Activated CD4-positive, alpha-beta memory T cell treated with anti-CD3 and anti-CD28 coated beads for 36 hours (primary cell): ENCODE results near the gene AP2A2. TPM values are rescaled to one million over a fixed set of nuclear protein-coding genes. Genes with fewer than 3 reads are reported as not detected.

Experiments
- CTCF ChIA-PET: fragments of 350-600 bp; sonication (Branson Sonifier 250); formaldehyde crosslinking; loops from one replicate; lab custom pipeline; 2021; ENCODE audit warnings: antibody characterized with exemption, inconsistent platforms; lab: Charles Lee
- POLR2A ChIA-PET: fragments of 350-600 bp; sonication (Branson Sonifier 250); formaldehyde crosslinking; loops from one replicate; lab custom pipeline; 2021; ENCODE audit warnings: antibody characterized with exemption; lab: Charles Lee
- DNase-seq: peaks from one replicate; pipeline ENCODE4 v3.0.0-alpha.2; 2020
- H3K27ac Mint-ChIP-seq: one replicate; pipeline ENCODE4 v1.8.0; 2021; ENCODE audit warnings: mixed read lengths
- H3K27me3 Mint-ChIP-seq: one replicate; pipeline ENCODE4 v1.8.0; 2021; ENCODE audit warnings: mixed read lengths
- H3K36me3 Mint-ChIP-seq: one replicate; pipeline ENCODE4 v1.8.0; 2021; ENCODE audit warnings: mixed read lengths
- H3K4me1 Mint-ChIP-seq: one replicate; pipeline ENCODE4 v1.8.0; 2021; ENCODE audit warnings: low read depth, mixed read lengths
- H3K4me3 Mint-ChIP-seq: one replicate; pipeline ENCODE4 v1.8.0; 2021; ENCODE audit warnings: mild to moderate bottlenecking, mixed read lengths
- H3K9me3 Mint-ChIP-seq: one replicate; pipeline ENCODE4 v1.8.0; 2021; ENCODE audit warnings: mixed read lengths
- intact Hi-C: fragments of 100-400 bp; cut with micrococcal nuclease; formaldehyde crosslinking; loops from one replicate; pipeline ENCODE4 v1.15.1; 2023
- total RNA-seq, 2 experiments: library from RNA; stranded (reverse); gene quantifications; one replicate each; pipeline ENCODE4 v1.2.3, GENCODE V29; 2021

The AP2A2 gene
- total RNA-seq, 2 experiments from 2014 or later: 42.8 to 44.1 TPM

DNA sequence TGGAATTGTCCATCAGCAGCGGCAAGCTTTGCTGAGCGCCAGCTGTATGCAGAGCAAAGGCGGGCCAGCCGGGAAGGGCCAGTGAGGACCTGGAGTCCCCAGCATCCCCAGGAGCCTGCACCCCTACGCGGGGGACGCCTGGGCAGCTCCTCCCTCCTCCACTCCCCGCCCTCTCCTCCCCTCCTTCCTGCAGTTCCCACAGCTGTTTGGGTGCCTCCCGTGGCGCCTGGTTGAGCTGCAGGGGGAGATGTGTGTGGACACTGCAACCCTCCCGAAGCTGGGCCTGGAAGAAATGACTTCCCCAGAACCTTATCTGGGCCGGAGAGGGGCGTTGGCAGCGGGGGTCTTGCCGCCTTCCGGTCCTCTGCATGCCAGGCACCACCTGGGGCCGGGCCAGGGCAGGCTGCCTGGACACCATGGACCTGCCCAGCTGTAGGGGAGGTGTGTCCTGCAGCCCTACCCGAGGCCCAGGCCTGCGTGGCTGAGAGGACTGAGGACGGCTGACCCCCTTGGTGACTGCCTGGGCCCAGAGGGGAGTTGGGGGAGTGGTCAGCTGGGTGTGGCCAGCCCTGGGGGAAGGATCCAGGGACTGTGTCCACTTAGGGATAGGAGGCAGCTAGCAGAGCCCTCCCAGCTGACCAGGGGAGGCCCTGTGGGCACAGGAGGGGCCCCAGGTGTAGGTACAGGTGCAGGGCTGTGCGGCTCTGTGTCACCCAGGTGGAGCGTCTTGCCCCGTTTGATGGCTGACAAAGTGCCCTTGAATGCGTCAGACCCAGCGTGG, 127.6 kb downstream of the AP2A2 start:
- POLR2A ChIA-PET: no interaction called here

DNA sequence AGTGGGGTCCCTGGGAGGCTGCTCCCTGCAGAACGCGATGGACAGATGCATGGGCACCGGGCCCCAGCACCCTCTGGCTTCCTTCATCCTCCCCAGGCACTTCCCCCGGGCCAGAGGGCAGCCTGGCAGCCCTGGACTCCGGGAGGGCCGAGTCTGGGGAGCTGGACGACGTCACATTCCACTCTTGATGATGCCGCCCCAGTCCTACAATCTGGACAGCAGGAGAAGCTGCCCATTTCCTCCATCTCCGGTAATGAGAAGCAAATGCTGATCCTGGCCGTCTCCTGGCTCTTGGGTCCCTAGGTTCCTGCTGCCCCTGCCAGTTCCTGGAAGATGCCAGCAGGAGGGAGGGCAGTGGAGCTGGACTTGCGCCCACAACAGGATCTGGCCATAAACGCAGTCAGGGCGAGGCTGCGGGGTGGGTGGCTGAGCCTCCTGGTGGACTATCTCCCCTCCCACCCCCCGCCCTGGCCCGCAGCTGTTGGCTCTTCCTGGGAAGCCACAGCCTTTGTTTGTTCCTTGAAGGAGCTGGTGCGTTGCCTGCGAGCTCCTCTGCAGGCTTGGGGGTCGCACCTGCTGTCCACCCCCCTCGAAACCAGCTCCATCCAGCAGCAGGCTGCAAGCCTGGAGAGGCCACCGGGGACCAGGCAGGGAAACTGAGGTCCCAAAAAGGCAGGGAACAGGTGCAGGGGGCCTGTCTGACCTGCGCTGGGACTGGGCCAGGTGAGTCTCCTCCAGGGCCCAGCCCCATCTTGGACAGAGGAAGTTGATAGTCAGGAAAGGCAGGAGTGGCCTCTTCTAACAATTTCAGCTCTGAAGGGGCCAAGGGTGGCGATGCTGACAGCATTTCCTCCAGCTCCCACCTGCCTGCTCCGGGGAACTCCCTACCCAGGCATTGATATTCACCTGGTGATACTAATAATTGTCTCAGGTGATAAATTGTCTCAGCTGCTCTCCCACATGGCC, 128.8 kb downstream of the AP2A2 start:
- POLR2A ChIA-PET: interaction anchor here (0.5 kb wide), 1 partner anchor 153 kb away, joined by 3 read pairs; no protein-coding TSS in a partner anchor
- Mint-ChIP-seq H3K4me1 (peaks cover 4% of the 10 kb centered on the region), H3K4me3 (no peak overlapping the region), H3K27me3 (peaks cover 14% of the 10 kb centered on the region), H3K36me3 (no peaks in the 10 kb centered on the region), H3K9me3 (no peaks in the 10 kb centered on the region), H3K27ac (no peak overlapping the region)
- DNase-seq: no peak
- CTCF ChIA-PET: interaction anchor here (1.8 kb wide), 2 partner anchors 183 to 206 kb away, joined by 4 to 5 read pairs; no protein-coding TSS in a partner anchor
- intact Hi-C loops: no loop called here

More for the DNA sequence above, 127.6 kb downstream of the AP2A2 start:
- Mint-ChIP-seq H3K9me3 (no peaks in the 10 kb centered on the region), H3K36me3 (no peaks in the 10 kb centered on the region), H3K4me3 (no peak overlapping the region), H3K4me1 (peaks cover 4% of the 10 kb centered on the region), H3K27ac (no peak overlapping the region), H3K27me3 (peaks cover 20% of the 10 kb centered on the region)
- intact Hi-C loops: no loop called here
- CTCF ChIA-PET: interaction anchor here (0.6 to 1.8 kb wide), 3 partner anchors 21 to 205 kb away, joined by 3 to 5 read pairs (median 4); no protein-coding TSS in a partner anchor
- DNase-seq: no peak

DNA sequence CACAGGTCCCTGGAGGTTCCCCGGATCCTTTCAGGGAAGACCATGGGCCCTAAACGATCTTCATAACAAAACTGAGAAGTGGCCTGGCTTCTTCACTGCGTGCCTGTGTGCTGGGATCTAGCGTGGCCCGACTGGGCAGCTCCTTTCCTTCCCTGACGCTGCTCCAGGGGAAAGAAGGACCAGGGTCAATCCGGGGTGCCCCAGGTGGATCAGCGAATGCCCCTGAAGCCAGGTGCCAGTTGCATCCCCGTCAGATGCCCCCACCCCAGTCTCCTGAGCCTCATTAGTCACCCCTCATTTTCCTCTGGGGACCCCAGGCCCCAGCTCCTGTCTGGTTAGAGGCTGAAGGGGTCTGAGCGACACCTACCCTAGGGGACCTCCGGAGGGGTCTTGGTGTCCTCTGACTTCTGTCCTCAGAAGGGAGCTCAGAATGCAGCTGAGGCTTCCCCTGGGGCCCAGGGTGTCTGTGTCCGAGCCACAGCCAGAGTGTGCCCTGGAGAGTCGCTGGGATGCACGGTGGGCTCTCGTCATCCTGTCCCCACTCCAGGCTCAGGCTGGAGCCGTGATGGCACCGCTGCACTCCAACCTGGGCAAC, 129.5 kb downstream of the AP2A2 start:
- H3K27me3 Mint-ChIP-seq: peaks cover 13% of the 10 kb centered on the region
- H3K4me1 Mint-ChIP-seq: peaks cover 4% of the 10 kb centered on the region
- CTCF ChIA-PET: no interaction called here
- intact Hi-C loops: no loop called here
- no peak overlapping the region for H3K4me3 Mint-ChIP-seq
- no peak for DNase-seq
- no peaks in the 10 kb centered on the region for H3K36me3 Mint-ChIP-seq
- POLR2A ChIA-PET: no interaction called here
- H3K27ac Mint-ChIP-seq: no peak overlapping the region
- H3K9me3 Mint-ChIP-seq: no peaks in the 10 kb centered on the region

DNA sequence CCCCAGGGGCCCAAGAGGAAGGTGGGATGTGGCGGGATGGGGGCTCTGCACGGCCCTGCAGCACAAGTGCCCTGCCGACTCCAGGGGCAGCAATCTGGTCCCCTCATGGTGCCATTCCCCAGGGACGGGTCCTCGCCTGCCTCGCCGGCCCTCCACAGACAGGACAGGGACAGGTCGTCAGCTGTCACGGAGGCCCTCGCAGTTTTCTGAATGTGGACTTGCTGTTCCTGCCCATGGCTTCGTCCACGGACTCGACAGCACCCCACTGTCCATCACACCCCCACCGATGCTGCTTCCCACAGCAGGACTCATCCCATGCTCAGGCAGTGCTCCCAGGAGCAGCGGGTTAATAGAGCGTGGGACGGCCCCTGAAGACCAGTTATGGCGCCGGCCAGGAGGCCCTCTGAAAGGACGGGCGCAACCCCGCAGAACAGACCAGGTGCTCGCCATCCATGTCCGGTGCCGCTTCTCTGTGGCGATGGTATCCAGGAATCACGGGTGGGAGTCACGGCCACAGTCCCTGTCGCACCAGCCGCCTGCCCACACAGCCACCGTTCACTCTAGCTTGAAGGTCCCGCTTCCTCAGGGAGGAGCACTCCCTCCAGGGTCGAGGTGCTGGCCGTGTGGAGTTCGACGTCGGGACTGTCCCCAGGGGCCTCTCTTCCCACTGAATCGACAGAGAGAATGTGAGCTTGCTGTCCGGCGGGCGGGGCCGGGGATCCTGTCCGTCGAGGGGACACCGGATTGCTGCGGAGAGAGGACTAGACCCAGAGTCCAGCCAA, 130.5 kb downstream of the AP2A2 start:
- Mint-ChIP-seq H3K4me1 (peaks cover under 1% of the 10 kb centered on the region), H3K9me3 (no peaks in the 10 kb centered on the region), H3K4me3 (no peak overlapping the region), H3K27me3 (peaks cover 9% of the 10 kb centered on the region), H3K27ac (no peak overlapping the region), H3K36me3 (no peaks in the 10 kb centered on the region)
- peak; percentile 1 for DNase-seq
- ChIA-PET CTCF (no interaction called here), POLR2A (no interaction called here)
- intact Hi-C loops: no loop called here

DNA sequence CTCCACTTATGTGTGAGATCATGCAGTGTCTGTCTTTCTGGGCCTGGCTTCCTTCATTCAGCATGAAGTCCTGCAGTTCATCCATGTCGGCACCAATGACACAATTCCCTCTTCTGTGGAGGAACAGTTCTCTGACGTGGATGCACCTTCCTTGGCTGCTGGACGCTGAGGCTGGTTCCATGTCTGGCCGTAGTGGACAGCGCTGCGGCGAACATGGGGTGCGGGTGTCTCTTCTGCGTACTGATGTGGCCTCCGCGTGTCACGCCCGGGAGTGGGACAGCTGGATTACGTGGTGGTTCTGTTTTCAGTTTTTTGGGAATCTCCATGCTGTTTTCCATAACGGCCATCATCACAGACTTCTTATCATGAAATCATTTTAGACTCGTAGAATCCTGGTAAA, 132.1 kb downstream of the AP2A2 start:
- no peak overlapping the region for H3K27ac Mint-ChIP-seq
- H3K36me3 Mint-ChIP-seq: no peaks in the 10 kb centered on the region
- intact Hi-C loops: no loop called here
- H3K27me3 Mint-ChIP-seq: peaks cover 14% of the 10 kb centered on the region
- peak overlapping the region; percentile 1 for H3K4me3 Mint-ChIP-seq
- peaks cover 5% of the 10 kb centered on the region for H3K9me3 Mint-ChIP-seq
- CTCF ChIA-PET: no interaction called here
- DNase-seq: peak; percentile 2
- H3K4me1 Mint-ChIP-seq: peaks cover 2% of the 10 kb centered on the region
- POLR2A ChIA-PET: no interaction called here

DNA sequence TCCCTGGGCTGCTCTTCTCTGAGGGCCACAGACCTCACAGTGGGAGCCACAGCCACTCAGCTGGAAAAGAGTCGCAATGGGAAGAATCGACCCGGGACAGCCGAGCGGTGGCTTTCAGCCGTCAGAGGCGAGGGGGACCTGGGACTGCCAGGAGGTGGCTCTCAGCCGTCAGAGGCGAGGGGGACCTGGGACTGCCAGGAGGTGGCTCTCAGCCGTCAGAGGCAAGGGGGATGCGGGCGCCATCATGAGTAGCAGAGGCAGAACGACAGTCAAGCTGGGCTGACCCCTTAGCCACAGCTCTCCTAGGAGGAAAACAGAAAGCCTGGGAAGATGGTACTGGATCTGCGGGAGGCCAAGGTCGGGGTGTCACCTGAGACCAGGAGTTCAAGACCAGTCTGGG, 134.1 kb downstream of the AP2A2 start:
- peaks cover 5% of the 10 kb centered on the region for H3K9me3 Mint-ChIP-seq

DNA sequence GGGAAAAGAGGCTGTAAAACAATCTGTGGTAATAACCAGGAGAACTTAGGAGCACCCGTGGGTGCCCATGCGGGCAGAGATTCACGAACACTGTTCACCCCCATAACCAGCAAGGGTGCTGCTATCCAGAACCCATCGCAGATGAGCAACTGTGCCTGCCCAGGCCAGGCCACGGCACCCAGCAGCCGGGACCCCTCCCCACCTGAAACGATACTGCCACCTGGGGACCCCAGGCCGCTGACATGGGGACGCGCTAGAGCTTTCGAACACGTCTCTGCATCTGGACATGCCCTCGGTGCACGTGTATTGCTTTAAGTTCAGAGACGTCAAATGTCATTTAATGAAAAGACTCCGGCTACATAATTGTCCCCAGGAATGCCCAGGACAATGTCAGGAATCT, 134.7 kb downstream of the AP2A2 start:
- H3K9me3 Mint-ChIP-seq: peaks cover 5% of the 10 kb centered on the region
- intact Hi-C loops: no loop called here
- POLR2A ChIA-PET: no interaction called here
- no peak for DNase-seq
- CTCF ChIA-PET: interaction anchor here (0.9 to 1.0 kb wide), 2 partner anchors 9 to 14 kb away, joined by 4 read pairs; no protein-coding TSS in a partner anchor
- H3K27ac Mint-ChIP-seq: no peak overlapping the region
- no peak overlapping the region for H3K4me3 Mint-ChIP-seq
- H3K27me3 Mint-ChIP-seq: peaks cover 14% of the 10 kb centered on the region
- peaks cover 8% of the 10 kb centered on the region for H3K4me1 Mint-ChIP-seq
- H3K36me3 Mint-ChIP-seq: no peaks in the 10 kb centered on the region

More for the DNA sequence above, 134.1 kb downstream of the AP2A2 start:
- DNase-seq: peak; percentile 4
- peaks cover 14% of the 10 kb centered on the region for H3K27me3 Mint-ChIP-seq
- H3K36me3 Mint-ChIP-seq: no peaks in the 10 kb centered on the region
- H3K27ac Mint-ChIP-seq: no peak overlapping the region
- ChIA-PET POLR2A (no interaction called here), CTCF (interaction anchor here (0.9 kb wide), 1 partner anchor 8 kb away, joined by 4 read pairs; no protein-coding TSS in a partner anchor)
- peaks cover 8% of the 10 kb centered on the region for H3K4me1 Mint-ChIP-seq
- H3K4me3 Mint-ChIP-seq: no peak overlapping the region
- intact Hi-C loops: no loop called here

DNA sequence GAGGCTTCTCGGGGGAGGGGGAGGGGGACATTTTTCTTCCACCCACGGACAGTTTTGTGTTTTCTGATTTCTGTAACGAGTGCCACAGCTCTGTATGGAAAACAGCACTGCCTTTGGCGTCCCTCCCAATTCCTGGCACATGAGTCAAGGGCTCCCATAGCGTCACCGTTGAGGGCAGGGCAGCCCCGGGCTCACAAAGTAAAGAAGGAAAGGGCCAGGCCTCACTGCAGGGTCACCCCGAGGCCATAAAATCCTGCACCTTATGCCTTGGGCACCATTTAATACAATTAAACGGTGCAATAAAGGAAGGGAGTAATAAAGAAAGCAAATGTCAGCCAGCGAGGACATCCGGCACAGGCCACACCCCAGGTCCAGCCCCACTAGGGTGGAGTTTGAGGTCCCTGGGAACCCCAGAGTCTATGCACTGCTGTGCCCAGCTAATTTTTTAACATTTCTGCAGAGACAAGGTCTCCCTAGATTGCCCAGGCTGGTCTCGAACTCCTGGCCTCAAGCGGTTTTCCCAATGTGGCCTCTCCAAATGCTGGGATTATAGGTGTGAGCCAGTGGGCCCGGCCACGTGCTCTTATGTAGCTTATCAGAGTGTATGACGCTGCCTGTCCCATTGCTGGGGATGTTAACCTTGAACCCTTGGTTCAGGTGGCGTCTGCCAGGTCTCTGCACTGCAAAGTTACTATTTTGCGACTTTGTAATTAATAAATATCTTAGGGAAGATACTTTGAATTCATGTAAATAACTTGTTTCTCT, 135.4 kb downstream of the AP2A2 start:
- intact Hi-C loops: no loop called here
- peak; percentile 1 for DNase-seq
- peaks cover 5% of the 10 kb centered on the region for H3K9me3 Mint-ChIP-seq
- H3K27ac Mint-ChIP-seq: no peak overlapping the region
- POLR2A ChIA-PET: no interaction called here
- H3K4me3 Mint-ChIP-seq: no peak overlapping the region
- H3K4me1 Mint-ChIP-seq: peaks cover 8% of the 10 kb centered on the region
- no peaks in the 10 kb centered on the region for H3K36me3 Mint-ChIP-seq
- CTCF ChIA-PET: interaction anchor here (0.9 to 1.0 kb wide), 3 partner anchors 10 to 15 kb away, joined by 3 to 4 read pairs (median 4); no protein-coding TSS in a partner anchor
- peaks cover 15% of the 10 kb centered on the region for H3K27me3 Mint-ChIP-seq
